ENCODE data around the gene ZBTB38.

DNA sequence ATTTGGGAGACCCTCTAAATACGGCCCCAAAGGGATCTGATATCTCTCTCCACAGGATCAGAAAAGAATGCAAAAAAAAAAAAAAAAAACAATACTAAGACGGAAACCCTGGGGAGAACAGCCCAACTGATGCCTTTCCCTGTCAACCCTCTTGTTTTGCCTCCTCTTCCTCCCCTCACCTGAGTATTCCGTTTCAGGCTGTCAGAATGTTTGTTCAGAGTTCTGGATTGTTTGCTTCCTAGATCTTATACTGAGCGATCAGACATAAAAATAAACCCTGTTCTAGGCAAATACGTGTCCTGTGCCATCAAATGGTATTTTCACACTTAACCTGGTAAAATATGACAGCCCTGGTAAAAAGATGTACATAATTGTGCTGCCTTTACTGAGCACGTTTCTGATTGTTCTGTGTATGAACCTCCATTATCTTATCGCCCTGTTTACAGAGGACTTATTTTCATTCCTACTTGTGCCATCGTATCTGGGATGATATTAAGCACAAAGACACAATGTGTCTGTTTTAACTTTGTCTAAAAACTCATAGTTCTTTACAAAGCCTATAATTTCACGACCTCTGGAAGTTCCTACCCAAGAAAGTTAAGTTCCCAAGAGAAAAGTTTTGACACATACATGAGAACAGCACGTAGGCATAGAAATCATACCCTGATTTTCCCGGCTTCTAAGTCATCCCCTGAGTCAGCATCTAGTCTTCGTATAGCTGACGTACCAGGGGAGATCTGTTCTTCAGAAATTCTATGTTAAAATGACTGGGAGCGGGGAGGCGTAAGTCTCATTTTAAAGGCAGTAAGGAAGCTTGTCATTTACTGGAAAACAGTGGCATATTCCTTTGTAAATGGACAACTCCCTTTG lies 856 bp downstream of the ZBTB38 start:
- TF ChIP-seq POLR2A (IDR thresholded peaks at IDR 0.05; ENCODE audit: low read depth, low read length) = no peak
- peak; percentile 11 for TF ChIP-seq POLR2AphosphoS5 (IDR thresholded peaks at IDR 0.05; ENCODE audit: insufficient read depth, low read depth, low read length)
- TF ChIP-seq CTCF (IDR thresholded peaks at IDR 0.05; ENCODE audit: extremely low read depth in 1 of 2, insufficient read depth in 1 of 2, low read depth in 1 of 2, low read length in 2 of 2) = no peak

All from endothelial cell of umbilical vein (primary cell).